COR-L47 (cell line): ENCODE measurements around the gene MRPL51.

Experiments
- DNase-seq: peaks from one replicate; lab custom pipeline; 2025; lab: John Stamatoyannopoulos, UW

Gene MRPL51

DNA sequence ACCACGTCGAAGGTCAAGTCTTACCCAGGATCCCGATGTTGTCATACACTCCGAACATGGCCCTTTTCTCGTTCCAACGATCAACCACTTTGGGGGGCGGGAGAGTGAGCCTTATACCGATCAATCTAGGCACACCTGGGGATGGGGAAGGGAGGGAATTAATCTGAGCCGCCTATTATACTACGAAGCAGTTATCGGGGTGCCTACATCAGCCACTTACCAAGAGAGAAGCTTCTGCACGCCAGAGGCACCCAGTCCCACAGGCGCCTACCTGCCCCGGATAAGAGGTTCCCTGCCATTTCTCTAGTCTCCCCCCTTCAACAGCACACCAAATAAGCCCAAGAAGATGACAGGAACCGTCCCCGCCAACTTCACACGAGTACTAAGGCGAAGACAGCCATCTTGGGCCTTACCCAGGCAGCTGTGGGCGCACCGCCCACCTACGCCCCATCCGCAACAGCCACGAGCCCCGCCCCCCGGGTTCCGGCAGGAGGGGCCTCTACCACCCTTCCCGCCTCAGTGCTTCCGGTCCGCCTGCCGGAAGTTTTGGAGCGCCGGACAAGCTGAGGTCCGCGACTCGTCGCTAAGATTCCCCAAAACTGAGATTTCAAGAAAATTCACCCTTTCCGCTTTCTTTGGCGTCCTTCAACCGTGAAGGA is at the start of gene MRPL51:
Gene MRPL51 (minus strand): TSS at position 425 of the 659 bp plus-strand sequence. CDS start 126 bp downstream, at position 299.
- DNase-seq, result peak; percentile 78

DNA sequence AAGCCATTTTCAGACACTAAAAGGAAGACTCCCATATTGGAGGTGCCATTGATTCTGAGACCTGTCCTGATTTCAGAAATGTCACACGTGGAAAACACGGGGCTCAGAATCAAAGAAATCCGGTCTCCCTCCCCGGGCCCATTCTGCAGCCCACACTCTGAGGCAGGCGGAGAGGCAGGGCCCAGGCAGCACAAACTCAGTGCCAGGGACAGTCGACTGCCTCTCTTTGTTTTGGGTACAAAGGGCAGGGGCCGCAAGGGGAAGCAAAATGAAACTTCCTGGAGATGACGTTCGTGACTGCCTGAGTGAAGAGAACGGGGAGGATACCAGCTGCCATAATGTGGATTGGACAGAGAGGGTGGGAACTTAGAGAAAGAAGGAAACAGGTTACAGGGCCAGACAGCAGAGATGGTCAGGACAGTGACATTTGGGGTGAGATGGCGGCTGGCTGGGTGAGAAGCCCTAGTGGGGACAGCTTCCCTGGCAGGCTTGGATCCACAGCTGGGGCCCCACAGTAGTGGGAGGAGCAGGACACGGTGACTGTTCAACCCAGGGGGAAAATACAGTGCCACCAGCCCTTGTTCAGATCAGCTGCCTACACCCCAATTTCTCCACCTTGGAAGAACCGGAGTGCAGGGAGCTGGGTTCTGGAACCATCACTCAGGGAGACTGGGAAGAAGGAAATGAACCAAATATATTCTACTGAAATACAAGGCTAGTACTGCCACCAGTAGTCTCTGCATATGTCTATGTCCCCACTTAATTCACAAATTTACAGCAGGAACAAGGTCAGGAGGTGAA is 49.3 kb upstream of the MRPL51 start:
- DNase-seq, result no peak

- DNase-seq, result no peak
Measured at GRCh38 chr12:6541371-6542165, 48.5 kb upstream of the MRPL51 start.

GRCh38 chr12:6540181-6540877 is 47.3 kb upstream of the MRPL51 start:
- DNase-seq, result peak; percentile 26

DNA sequence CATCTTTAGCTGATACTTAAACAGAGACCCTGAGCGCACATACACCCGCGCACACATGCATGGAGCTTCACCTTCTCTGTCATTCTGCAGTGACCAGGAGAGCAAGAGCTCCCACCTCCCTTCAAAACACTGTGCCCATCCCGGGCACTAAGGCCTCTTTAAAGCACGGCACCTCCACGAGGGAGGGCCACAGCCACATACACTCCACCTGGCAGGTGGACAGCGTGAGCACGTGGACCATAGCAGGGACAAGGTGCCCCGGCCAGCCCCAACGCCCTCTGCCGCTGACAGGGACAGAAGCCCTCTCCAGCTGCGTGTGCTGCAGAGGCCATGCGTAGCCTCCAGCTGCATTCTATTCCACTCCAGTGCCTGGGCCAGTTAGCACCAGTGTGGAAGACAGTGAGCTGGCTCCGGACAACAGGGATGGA is 46.7 kb upstream of the MRPL51 start:
- DNase-seq, result no peak

DNA sequence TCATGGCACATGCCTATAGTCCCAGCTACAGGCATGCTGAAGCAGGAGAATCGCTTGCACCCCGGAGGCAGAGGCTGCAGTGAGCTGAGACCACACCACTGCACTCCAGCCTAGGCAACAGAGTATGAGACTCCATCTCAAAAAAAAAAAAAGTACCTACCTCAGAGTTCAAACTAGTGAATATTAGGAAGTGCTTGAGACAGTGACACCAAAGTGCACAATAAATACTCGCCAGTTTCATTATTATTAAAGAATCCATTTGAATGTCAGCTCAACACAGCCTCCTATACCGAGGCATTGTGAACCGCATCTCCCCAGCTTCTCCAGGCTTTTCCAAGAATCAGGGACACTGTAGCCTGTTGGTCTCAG is 46.2 kb upstream of the MRPL51 start:
- DNase-seq, result no peak

DNA sequence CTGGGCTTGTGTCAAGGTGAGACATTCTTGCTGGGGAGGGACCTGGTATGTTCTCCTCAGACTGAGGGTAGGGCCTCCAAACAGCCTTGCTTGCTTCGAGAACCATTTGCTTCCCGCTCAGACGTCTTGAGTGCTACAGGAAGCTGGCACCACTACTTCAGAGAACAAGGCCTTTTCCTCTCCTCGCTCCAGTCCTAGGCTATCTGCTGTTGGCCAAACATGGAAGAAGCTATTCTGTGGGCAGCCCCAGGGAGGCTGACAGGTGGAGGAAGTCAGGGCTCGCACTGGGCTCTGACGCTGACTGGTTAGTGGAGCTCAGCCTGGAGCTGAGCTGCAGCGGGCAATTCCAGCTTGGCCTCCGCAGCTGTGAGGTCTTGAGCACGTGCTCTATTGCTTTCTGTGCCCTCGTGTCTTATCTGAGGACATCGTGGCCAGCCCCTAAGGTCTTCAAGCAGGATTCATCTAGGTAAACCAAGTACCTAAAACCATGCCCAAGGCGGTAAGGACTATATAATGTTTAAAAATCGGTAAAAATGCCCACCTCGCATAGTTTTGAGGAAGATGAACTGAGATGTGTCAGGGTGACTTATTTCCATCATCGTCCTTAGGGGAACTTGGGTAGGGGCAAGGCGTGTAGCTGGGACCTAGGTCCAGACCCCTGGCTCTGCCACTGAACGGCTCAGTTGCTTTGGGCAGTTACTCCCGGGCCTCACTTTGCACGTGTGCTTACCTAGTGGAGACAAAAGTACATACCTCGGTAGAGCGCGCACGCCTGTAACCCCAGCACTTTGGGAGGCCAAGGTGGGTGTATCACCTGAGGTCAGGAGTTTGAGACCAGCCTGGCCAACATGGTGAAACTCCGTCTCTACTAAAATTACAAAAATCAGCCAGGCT is 45.6 kb upstream of the MRPL51 start:
- no peak for DNase-seq

DNA sequence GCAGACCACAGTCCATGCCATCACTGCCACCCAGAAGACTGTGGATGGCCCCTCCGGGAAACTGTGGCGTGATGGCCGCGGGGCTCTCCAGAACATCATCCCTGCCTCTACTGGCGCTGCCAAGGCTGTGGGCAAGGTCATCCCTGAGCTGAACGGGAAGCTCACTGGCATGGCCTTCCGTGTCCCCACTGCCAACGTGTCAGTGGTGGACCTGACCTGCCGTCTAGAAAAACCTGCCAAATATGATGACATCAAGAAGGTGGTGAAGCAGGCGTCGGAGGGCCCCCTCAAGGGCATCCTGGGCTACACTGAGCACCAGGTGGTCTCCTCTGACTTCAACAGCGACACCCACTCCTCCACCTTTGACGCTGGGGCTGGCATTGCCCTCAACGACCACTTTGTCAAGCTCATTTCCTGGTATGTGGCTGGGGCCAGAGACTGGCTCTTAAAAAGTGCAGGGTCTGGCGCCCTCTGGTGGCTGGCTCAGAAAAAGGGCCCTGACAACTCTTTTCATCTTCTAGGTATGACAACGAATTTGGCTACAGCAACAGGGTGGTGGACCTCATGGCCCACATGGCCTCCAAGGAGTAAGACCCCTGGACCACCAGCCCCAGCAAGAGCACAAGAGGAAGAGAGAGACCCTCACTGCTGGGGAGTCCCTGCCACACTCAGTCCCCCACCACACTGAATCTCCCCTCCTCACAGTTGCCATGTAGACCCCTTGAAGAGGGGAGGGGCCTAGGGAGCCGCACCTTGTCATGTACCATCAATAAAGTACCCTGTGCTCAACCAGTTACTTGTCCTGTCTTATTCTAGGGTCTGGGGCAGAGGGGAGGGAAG is 44.7 kb upstream of the MRPL51 start:
- peak; percentile 36 for DNase-seq

- DNase-seq, result no peak
Measured at GRCh38 chr12:6536894-6537579, 44.0 kb upstream of the MRPL51 start.

- DNase-seq, result no peak
Measured at GRCh38 chr12:6535960-6536847, 43.1 kb upstream of the MRPL51 start.

DNA sequence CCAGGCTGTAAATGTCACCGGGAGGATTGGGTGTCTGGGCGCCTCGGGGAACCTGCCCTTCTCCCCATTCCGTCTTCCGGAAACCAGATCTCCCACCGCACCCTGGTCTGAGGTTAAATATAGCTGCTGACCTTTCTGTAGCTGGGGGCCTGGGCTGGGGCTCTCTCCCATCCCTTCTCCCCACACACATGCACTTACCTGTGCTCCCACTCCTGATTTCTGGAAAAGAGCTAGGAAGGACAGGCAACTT is 42.6 kb upstream of the MRPL51 start:
- no peak for DNase-seq

DNA sequence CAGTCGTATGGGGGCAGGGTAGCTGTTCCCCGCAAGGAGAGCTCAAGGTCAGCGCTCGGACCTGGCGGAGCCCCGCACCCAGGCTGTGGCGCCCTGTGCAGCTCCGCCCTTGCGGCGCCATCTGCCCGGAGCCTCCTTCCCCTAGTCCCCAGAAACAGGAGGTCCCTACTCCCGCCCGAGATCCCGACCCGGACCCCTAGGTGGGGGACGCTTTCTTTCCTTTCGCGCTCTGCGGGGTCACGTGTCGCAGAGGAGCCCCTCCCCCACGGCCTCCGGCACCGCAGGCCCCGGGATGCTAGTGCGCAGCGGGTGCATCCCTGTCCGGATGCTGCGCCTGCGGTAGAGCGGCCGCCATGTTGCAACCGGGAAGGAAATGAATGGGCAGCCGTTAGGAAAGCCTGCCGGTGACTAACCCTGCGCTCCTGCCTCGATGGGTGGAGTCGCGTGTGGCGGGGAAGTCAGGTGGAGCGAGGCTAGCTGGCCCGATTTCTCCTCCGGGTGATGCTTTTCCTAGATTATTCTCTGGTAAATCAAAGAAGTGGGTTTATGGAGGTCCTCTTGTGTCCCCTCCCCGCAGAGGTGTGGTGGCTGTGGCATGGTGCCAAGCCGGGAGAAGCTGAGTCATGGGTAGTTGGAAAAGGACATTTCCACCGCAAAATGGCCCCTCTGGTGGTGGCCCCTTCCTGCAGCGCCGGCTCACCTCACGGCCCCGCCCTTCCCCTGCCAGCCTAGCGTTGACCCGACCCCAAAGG is 42.1 kb upstream of the MRPL51 start:
- DNase-seq, result peak; percentile 48

- no peak for DNase-seq
Measured at GRCh38 chr12:6534695-6534944, 41.6 kb upstream of the MRPL51 start.

DNA sequence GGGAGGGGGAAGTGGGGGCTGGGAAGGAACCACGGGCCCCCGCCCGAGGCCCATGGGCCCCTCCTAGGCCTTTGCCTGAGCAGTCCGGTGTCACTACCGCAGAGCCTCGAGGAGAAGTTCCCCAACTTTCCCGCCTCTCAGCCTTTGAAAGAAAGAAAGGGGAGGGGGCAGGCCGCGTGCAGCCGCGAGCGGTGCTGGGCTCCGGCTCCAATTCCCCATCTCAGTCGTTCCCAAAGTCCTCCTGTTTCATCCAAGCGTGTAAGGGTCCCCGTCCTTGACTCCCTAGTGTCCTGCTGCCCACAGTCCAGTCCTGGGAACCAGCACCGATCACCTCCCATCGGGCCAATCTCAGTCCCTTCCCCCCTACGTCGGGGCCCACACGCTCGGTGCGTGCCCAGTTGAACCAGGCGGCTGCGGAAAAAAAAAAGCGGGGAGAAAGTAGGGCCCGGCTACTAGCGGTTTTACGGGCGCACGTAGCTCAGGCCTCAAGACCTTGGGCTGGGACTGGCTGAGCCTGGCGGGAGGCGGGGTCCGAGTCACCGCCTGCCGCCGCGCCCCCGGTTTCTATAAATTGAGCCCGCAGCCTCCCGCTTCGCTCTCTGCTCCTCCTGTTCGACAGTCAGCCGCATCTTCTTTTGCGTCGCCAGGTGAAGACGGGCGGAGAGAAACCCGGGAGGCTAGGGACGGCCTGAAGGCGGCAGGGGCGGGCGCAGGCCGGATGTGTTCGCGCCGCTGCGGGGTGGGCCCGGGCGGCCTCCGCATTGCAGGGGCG is 41.0 kb upstream of the MRPL51 start, which contains the start of gene GAPDH:
Gene GAPDH (plus strand): TSS at position 595 of the 772 bp plus-strand sequence. CDS start 316 bp downstream, outside the sequence.
- DNase-seq, result peak; percentile 87

- no peak for DNase-seq
Measured at GRCh38 chr12:6533653-6533922, 40.5 kb upstream of the MRPL51 start.

DNA sequence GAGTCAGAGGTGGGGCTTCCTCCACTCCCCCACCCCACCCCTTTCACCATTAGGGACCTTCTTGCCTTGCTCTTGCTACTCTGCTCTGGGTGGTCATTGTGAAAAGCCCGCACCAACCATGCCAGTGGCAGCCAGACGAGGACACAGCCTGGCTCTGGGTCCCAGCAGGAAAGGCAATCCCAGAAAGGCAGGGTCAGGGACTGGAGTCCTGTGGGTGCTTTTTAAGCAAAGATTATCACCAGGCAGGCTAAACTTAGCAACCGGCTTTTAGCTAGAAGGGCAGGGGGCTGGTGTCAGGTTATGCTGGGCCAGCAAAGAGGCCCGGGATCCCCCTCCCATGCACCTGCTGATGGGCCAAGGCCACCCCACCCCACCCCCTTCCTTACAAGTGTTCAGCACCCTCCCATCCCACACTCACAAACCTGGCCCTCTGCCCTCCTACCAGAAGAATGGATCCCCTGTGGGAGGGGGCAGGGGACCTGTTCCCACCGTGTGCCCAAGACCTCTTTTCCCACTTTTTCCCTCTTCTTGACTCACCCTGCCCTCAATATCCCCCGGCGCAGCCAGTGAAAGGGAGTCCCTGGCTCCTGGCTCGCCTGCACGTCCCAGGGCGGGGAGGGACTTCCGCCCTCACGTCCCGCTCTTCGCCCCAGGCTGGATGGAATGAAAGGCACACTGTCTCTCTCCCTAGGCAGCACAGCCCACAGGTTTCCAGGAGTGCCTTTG is 40.0 kb upstream of the MRPL51 start:
- peak; percentile 33 for DNase-seq
